Neuronal stem cell (in vitro differentiated cells): ENCODE data around the gene OTUD4.
"Not testable (repeated sequence)": the region's sequence is repeated elsewhere in the genome, so short reads cannot be mapped to it uniquely, and the experiment has no call there.

Source experiments
- DNase-seq: peaks from one replicate; pipeline ENCODE4 v3.0.0-alpha.2; 2013; ENCODE audit warnings: low spot score
- H2AFZ ChIP-seq: one replicate; pipeline ENCODE4 v1.6.1; 2013; ENCODE audit warnings: mild to moderate bottlenecking, low read length, inconsistent platforms
- H2AK5ac ChIP-seq: 2 replicates; pipeline ENCODE4 v1.6.1; 2013; ENCODE audit warnings: low read depth, mild to moderate bottlenecking, inconsistent platforms, low read length, moderate library complexity, mixed read lengths
- H2BK120ac ChIP-seq: 2 replicates; pipeline ENCODE4 v1.6.1; 2013; ENCODE audit warnings: low read depth, mild to moderate bottlenecking, inconsistent platforms, low read length, moderate library complexity, mixed read lengths
- H2BK12ac ChIP-seq: one replicate; pipeline ENCODE4 v1.6.1; 2013; ENCODE audit warnings: low read length, inconsistent platforms
- H2BK15ac ChIP-seq: 2 replicates; pipeline ENCODE4 v1.6.1; 2013; ENCODE audit warnings: mild to moderate bottlenecking, low read length, inconsistent platforms, mixed read lengths
- H2BK5ac ChIP-seq: one replicate; pipeline ENCODE4 v1.6.1; 2013; ENCODE audit warnings: inconsistent platforms, mild to moderate bottlenecking, low read length, moderate library complexity
- H3K14ac ChIP-seq: one replicate; pipeline ENCODE4 v1.6.1; 2013; ENCODE audit warnings: low read length, inconsistent platforms
- H3K18ac ChIP-seq: 2 replicates; pipeline ENCODE4 v1.6.1; 2013; ENCODE audit warnings: low read length, inconsistent platforms
- H3K23ac ChIP-seq: 2 replicates; pipeline ENCODE4 v1.6.1; 2013; ENCODE audit warnings: low read depth, mild to moderate bottlenecking, mixed read lengths, low read length, inconsistent platforms; ENCODE audit not compliant: poor library complexity
- H3K27ac ChIP-seq: replicated peaks from 3 replicates; pipeline ENCODE4 v1.5.1; 2013; ENCODE audit warnings: low read length, inconsistent platforms
- H3K27me3 ChIP-seq, 3 experiments: 2 replicates each; pipeline ENCODE4 v1.6.1; 2013; ENCODE audit warnings: low read length in 3 of 3, mild to moderate bottlenecking in 2 of 3, inconsistent platforms in 1 of 3, low read depth in 1 of 3, mixed read lengths in 1 of 3, moderate library complexity in 1 of 3; ENCODE audit not compliant: control insufficient read depth in 3 of 3, insufficient read depth in 3 of 3
- H3K36me3 ChIP-seq, 2 donors: replicated peaks in 1 of 2; 2 replicates each; pipeline ENCODE4 v1.6.1; 2013; ENCODE audit warnings: low read length in 2 of 2; ENCODE audit not compliant: control insufficient read depth in 2 of 2, insufficient read depth in 2 of 2
- H3K4ac ChIP-seq: 2 replicates; pipeline ENCODE4 v1.6.1; 2013; ENCODE audit warnings: inconsistent platforms, mild to moderate bottlenecking, low read length, moderate library complexity
- H3K4me1 ChIP-seq, 2 donors: 1 replicate in 1 of 2; 2 replicates in 1 of 2; pipeline ENCODE4 v1.6.1; 2013; ENCODE audit warnings: low read length in 2 of 2, low read depth in 1 of 2; ENCODE audit not compliant: control insufficient read depth in 2 of 2, insufficient read depth in 1 of 2
- H3K4me2 ChIP-seq: one replicate; pipeline ENCODE4 v1.6.1; 2013; ENCODE audit warnings: mild to moderate bottlenecking, low read length, inconsistent platforms; ENCODE audit not compliant: insufficient read depth, poor library complexity, severe bottlenecking
- H3K4me3 ChIP-seq, 2 donors: 2 replicates each; pipeline ENCODE4 v1.5.1; 2013; ENCODE audit warnings: low read length in 2 of 2, mild to moderate bottlenecking in 2 of 2, inconsistent platforms in 1 of 2, moderate library complexity in 1 of 2
- H3K79me1 ChIP-seq: one replicate; pipeline ENCODE4 v1.6.1; 2013; ENCODE audit warnings: low read depth, mild to moderate bottlenecking, inconsistent platforms, low read length, moderate library complexity
- H3K9ac ChIP-seq: one replicate; pipeline ENCODE4 v1.6.1; 2013; ENCODE audit warnings: mild to moderate bottlenecking, low read depth, low read length, inconsistent platforms; ENCODE audit not compliant: poor library complexity
- H3K9me3 ChIP-seq, 2 donors: replicated peaks in 1 of 2; 2 replicates each; pipeline versions ENCODE3 to v1.6.1; 2013; ENCODE audit warnings: low read length in 2 of 2, mild to moderate bottlenecking in 2 of 2, inconsistent platforms in 1 of 2, low read depth in 1 of 2, mixed read lengths in 1 of 2, moderate library complexity in 1 of 2; ENCODE audit not compliant: control insufficient read depth in 2 of 2, insufficient read depth in 1 of 2
- H4K8ac ChIP-seq: one replicate; pipeline ENCODE4 v1.6.1; 2013; ENCODE audit warnings: low read depth, mild to moderate bottlenecking, inconsistent platforms, low read length, moderate library complexity
- H4K91ac ChIP-seq: one replicate; pipeline ENCODE4 v1.6.1; 2013; ENCODE audit warnings: low read length, low read depth, mild to moderate bottlenecking, inconsistent platforms; ENCODE audit not compliant: poor library complexity
- WGBS, 2 donors: extraction: QIAGEN DNeasy Blood & Tissue Kit; methylation state at CpG; one replicate each; pipeline ENCODE4 v1.1.7; 2013; ENCODE audit warnings: missing lambda C conversion rate in 2 of 2, mixed read lengths in 1 of 2; ENCODE audit not compliant: insufficient read length in 2 of 2, insufficient replicate concordance in 1 of 2; ENCODE audit errors: extremely low coverage in 2 of 2; 5-methylcytosine and 5-hydroxymethylcytosine counted together

The OTUD4 gene

DNA sequence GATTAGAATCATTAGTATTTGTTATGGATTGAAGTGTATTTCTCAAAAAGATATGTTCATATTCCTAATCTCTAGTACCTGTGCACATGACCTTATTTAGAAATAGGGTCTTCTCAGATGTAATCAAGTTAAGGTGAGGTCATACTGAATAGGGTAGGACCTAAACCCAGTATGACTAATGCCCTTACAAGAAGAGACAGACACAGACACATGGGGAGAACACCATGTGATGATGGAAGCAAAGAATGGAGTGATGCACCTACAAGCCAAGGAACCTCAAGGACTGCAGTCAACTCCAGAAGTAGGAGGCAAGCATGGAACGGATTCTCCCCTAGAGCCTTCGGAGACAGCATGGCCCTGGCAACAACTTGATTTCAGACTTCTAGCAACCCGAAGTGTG, 31.4 kb downstream of the OTUD4 start:
- no peak overlapping the region for H2AFZ ChIP-seq
- H2BK5ac ChIP-seq, result no peak overlapping the region
- no peak overlapping the region for H3K4me2 ChIP-seq
- H2BK12ac ChIP-seq, result no peak overlapping the region
- H4K8ac ChIP-seq, result no peak overlapping the region
- H3K23ac ChIP-seq, result no peak overlapping the region
- no CpG with 5 or more reads among the region's 3 CpGs for WGBS, 2 donors
- no peaks in the 10 kb centered on the region for H3K79me1 ChIP-seq
- H2AK5ac ChIP-seq, result no peak overlapping the region
- no peaks in the 10 kb centered on the region for H3K4me1 ChIP-seq
- no peak for DNase-seq
- no peak overlapping the region for H3K27ac ChIP-seq
- H3K18ac ChIP-seq, result no peak overlapping the region
- no peaks in the 10 kb centered on the region for H3K9me3 ChIP-seq
- H4K91ac ChIP-seq, result no peak overlapping the region
- no peak overlapping the region for H3K4me3 ChIP-seq
- no peaks in the 10 kb centered on the region for H3K27me3 ChIP-seq
- H2BK15ac ChIP-seq, result no peak overlapping the region
- H3K4ac ChIP-seq, result no peak overlapping the region
- no peak overlapping the region for H3K14ac ChIP-seq
- H2BK120ac ChIP-seq, result no peak overlapping the region
- H3K36me3 ChIP-seq, result peaks cover 15 to 98% of the 10 kb centered on the region in 2 donors
- H3K9ac ChIP-seq, result no peak overlapping the region

DNA sequence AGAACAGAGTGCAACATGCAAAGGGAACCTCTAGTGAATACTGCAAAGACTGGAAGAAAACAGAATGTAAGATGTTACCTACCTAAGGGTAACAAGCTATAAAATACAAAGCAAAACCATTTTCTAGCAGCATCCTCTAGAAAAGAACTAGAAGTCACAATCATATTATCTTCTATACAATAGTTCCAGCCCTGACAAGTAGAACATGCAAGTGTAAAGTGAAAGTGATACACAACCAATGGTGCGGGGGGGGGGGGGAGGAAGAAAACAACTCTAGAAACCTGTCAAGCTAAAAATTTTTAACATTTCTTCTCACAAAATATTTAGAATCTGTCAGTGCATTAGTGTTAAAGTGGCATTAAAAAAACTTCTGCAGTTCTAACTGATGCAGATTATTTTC, 44.2 kb downstream of the OTUD4 start:
- WGBS, 2 donors, result no CpG with 5 or more reads among the region's 1 CpG
- peaks cover 12 to 83% of the 10 kb centered on the region in 2 donors for H3K36me3 ChIP-seq

DNA sequence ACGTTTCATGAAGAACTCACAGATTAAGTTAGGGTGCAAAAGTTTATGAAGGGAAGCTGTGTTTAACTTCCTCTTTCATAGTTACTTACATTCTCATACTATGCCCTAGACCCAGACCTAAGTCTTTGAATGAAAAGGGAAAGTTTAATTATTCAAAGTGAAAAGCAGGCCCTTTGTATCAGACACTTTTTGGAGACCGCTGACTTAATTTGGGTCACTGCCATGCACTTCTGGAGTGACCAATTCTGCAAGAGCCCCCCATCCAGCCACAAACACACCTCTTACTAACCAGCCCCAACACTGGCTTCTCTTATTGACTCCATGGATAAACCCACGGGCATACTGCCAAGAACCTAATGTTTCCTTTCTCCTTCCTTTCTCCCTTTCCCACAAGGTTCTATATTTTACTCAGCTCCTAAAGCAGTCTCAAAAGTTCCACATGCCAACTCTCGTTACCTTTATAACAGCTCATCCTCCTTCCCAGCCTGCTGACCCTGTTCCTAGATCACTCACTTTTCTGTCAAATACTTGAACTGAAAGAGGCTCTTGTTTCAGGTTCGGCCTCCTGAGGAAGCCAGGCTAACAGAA, 47.8 kb downstream of the OTUD4 start:
- Histone ChIP-seq H3K4me1 (no peaks in the 10 kb centered on the region), H2BK120ac (no peak overlapping the region), H3K18ac (no peak overlapping the region), H4K91ac (no peak overlapping the region), H4K8ac (no peak overlapping the region), H2BK15ac (no peak overlapping the region), H3K9ac (no peak overlapping the region), H3K4ac (no peak overlapping the region), H2AK5ac (no peak overlapping the region), H3K9me3 (no peaks in the 10 kb centered on the region), H3K23ac (no peak overlapping the region), H3K27ac (no peak overlapping the region), H2BK5ac (no peak overlapping the region), H3K4me2 (no peak overlapping the region), H3K79me1 (no peaks in the 10 kb centered on the region), H3K4me3 (no peak overlapping the region), H2BK12ac (no peak overlapping the region), H3K27me3 (peaks cover 0 to 2% (median 0%) of the 10 kb centered on the region in 3 experiments), H3K36me3 (peaks cover 2 to 84% of the 10 kb centered on the region in 2 donors), H3K14ac (no peak overlapping the region), H2AFZ (no peak overlapping the region)
- no peak for DNase-seq
- WGBS, 2 donors, result no CpG with 5 or more reads among the region's 5 CpGs

More for the DNA sequence above, 44.2 kb downstream of the OTUD4 start:
- H3K79me1 ChIP-seq, H3K4me3 ChIP-seq, H2BK15ac ChIP-seq, H3K14ac ChIP-seq, H3K18ac ChIP-seq, H3K23ac ChIP-seq, H4K8ac ChIP-seq, H3K27me3 ChIP-seq, H2BK120ac ChIP-seq, H3K4ac ChIP-seq, H3K9me3 ChIP-seq, H2AK5ac ChIP-seq, H2BK12ac ChIP-seq, H3K9ac ChIP-seq, H2BK5ac ChIP-seq, H3K4me1 ChIP-seq, H3K27ac ChIP-seq, DNase-seq, H2AFZ ChIP-seq, H4K91ac ChIP-seq, H3K4me2 ChIP-seq: not testable (repeated sequence)

DNA sequence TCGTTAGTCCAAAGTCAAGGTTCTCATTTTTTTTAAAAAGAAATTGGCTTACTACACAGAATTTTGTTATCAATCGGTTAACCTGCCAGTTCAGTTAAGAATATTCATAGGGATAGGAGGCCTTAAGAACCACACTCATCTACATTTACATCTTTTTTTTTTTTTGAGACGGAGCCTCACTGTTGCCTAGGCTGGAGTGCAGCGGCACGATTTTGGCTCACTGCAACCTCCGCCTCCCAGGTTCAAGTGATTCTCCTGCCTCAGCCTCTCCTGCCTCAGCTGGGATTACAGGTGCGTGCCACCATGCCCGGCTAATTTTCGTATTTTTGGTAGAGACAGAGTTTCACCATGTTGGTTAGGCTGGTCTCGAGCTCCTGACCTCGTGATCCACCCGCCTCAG, 48.5 kb downstream of the OTUD4 start:
- H3K4me3 ChIP-seq, result no peak overlapping the region
- no peak overlapping the region for H3K27ac ChIP-seq
- H2BK120ac ChIP-seq, result no peak overlapping the region
- H3K18ac ChIP-seq, result no peak overlapping the region
- no peak overlapping the region for H3K4ac ChIP-seq
- H3K9ac ChIP-seq, result no peak overlapping the region
- no peak overlapping the region for H2AFZ ChIP-seq
- H3K27me3 ChIP-seq, result peaks cover 0 to 2% (median 0%) of the 10 kb centered on the region in 3 experiments
- WGBS, 2 donors, result no CpG with 5 or more reads among the region's 12 CpGs
- no peak overlapping the region for H3K4me2 ChIP-seq
- H4K91ac ChIP-seq, result no peak overlapping the region
- no peak overlapping the region for H2BK5ac ChIP-seq
- H2AK5ac ChIP-seq, result no peak overlapping the region
- H4K8ac ChIP-seq, result no peak overlapping the region
- no peak overlapping the region for H3K23ac ChIP-seq
- no peak overlapping the region for H2BK12ac ChIP-seq
- H3K14ac ChIP-seq, result no peak overlapping the region
- peaks cover 3 to 84% of the 10 kb centered on the region in 2 donors for H3K36me3 ChIP-seq
- no peak for DNase-seq
- H3K9me3 ChIP-seq, result no peaks in the 10 kb centered on the region
- no peak overlapping the region for H2BK15ac ChIP-seq
- no peaks in the 10 kb centered on the region for H3K79me1 ChIP-seq
- no peaks in the 10 kb centered on the region for H3K4me1 ChIP-seq
